D341Med (cell line): ENCODE results near the gene CLDN14.

Experiments
- DNase-seq: peaks from one replicate; pipeline ENCODE4 v3.0.0; 2012; ENCODE audit warnings: low spot score

CLDN14 gene, protein sequence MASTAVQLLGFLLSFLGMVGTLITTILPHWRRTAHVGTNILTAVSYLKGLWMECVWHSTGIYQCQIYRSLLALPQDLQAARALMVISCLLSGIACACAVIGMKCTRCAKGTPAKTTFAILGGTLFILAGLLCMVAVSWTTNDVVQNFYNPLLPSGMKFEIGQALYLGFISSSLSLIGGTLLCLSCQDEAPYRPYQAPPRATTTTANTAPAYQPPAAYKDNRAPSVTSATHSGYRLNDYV

DNA sequence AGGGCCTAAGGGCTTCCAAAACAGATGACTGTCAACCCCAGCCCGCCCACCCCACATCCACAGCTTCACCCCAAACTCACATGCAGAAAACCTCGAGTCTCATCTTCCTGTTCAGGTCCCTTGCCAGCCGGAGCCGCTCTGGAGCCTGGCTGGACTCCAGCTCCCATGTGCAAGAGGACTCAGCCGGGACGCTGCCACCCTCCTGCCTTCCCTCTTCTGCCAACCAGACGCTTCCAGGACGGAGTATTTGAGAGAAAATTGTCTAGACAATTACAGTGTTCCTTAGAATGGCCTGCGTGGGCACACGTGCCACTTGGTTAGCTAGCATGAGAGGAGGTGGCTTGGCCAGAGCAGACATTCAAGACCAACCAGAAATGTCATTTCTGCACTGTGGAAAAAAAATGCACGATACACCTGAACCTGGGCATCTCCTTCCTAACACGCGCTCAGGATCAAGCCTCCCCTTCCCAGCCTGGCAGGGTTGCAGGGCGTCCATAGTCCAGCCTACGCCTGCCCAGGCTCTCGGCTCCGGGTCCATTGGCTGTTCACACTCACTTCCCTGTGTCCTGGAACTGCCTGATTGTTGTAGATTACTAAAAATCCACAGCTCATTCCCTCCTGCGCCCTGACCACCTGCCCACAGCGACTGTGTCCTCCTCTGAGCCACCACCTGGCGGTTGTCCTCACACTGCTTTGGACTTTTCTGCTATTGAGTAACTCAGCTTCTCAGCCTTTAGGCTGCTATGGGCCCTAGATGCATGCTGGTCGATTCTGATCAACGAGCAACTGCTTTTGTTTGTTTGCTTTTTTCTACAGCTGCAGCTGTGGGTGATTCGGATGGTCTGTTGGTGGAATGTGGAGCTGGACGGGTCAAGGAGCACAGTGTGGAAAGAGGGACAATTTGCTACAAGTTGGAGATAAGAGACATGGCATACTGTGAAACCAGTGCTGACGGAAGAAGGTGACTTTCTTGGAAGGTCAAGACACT lies at the start of gene CLDN14:
Gene CLDN14 (minus strand): TSS at position 708 of the 988 bp plus-strand sequence. CDS start 18,427 bp downstream, outside the sequence.
- no peak for DNase-seq

DNA sequence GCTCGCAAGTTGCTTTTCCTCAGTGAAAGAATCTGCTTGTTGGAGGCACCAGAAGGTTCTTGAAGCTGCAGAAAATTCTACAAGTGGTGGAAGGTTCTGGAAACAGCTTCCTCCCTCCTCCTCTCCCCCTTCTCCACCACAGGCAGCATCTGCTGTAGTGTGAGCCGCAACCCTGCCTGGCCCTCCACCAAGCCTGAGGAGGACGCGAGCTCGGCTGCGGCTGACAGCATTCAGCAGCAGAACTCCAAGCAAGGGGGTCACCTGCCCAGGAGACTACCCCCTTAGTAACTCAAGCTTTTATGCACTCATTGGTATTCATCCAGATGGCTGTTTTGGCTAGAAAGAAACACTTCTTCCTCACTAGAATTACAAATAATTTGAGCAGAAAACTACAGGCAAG lies 48.8 kb upstream of the CLDN14 start:
- no peak for DNase-seq

DNA sequence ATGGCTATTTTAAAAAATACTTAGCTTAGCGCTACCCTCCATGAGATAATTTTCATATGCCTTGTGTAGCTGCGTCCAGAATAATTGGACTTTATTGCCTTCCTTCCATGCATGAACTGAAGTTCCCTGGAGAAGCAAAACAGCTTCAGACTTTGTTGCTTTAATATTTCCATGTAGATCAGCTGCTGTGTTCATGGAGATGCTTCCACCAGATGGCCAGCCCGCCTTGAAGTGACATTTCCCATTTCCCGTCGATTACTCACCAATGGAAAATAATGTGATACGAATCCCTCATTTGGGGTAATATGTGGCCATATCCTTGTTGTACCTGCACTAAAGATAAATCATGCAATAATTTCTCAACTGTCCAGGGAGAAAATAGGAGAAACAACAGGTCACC lies 47.4 kb upstream of the CLDN14 start:
- no peak for DNase-seq

DNA sequence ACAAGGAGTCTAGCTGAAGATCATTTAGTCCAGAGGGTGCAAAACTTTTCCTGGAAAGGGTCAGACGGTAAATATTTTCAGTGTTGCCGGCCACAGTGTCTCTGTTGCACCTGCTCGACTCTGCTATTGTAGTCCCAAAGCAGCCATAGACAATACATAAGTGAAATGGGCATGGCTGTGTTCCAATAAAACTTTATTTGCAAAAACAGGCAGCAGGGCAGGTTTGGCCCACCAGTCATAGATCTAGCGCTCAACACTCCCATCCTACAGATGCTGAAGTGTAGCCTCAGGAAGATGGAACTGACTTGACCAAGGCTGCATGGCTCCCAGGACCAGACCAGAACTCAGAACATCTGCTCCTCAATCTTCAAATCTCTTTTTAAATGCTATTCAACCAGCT lies 46.2 kb upstream of the CLDN14 start:
- no peak for DNase-seq

DNA sequence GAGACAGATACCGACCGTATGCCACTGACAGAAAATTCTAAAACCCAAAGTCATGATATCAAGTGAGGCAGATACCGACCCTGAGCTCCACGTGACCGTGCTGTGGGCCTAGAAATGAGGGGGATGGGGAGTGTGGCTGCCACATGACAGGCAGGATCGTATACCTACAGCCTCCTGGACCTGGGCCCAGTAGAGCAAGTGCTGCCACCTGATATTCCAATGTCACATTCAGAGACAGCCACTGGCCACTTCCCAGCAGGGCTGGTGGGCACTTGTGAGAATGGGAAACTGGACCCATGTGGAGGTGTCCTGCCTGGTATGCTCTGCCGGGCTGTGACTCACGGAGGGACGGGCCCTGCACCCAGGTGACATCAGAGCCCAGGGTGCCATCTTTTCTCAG lies 44.6 kb upstream of the CLDN14 start:
- no peak for DNase-seq

DNA sequence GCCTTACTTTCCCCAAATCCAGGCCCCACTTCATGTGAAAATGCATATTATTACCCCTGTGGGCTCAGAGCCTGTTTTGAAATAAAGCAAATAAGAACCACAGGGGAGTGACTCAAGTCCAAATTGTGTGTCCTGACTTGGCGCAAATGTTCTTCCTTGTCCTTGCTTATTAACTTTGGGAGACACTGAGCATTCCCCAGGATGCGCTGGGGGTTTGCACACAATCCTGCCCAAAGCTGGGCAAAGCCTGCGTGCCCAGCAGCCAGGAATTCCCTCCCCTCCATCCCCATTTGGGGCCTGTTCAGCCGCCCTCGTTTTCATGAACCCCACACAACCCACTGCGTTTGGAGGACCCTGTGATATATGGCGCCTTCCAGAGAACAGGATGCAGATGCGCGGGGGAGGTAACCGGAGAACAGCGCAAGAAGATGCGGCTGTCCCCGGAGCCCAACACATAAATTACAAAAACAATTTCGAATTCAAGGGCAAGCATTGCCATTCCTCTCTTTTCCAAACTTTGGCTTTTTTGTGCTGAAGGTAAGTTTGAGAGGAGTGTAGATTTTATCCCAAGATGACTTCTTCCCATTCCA lies 42.4 kb upstream of the CLDN14 start:
- DNase-seq = no peak

DNA sequence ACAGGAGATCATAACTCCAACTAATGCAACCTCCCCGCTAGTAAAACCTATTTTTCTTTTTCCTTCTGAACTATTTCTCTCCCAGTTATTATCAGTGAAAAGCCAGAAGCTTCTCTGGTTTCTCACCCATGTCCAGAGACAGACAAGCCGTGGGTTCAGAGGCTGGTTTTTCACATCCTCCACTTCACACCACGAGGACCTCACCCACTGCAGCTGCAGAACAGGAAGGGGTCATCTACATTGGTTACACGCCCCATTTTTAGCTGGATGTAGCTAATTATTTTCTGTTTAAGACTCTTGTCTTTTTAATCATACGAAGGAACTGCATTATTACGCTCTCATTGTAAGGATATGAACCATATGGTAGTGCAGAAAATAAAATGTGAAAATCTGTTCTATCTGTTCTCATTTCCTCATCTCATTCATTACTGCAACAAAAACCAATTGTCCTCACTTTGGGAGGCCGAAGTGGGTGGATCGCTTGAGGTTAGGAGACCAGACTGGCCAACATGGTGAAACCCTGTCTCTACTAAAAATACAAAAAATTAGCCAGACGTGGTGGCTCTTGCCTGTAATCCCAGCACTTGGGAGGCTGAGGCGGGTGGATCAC lies 39.1 kb upstream of the CLDN14 start:
- DNase-seq = no peak

DNA sequence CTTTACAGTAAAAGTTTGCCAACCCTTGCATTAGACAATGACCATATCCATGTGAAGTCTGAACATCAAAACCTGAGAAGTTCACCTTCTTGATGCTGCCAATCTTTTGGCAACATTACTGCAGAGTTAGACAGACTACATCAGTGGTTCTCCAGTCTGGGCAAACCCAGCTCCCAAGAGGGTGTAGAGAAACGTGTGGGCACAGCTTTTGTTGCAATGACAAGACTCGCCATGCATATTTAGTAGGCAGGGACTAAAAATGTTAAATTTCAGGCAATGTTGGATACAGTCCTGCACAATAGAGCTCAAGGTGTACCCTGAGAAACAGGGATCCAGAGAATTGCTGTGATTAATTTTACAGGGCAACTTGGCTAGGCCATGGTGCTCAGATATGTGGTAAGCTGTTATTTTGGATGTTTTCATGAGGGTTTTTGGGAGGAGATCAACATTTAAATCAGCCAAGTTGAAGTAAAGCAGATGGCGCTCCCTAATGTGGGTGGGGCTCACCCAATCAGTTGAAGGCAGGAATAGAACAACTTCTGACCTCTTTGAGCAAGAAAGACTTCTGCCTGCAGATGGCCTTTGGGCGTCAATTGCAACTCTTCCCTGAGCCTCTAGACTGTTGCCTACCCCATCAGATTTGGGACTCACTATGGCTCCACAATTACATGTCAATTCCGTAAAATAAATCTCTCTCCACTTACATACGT lies 37.6 kb upstream of the CLDN14 start:
- DNase-seq = no peak

DNA sequence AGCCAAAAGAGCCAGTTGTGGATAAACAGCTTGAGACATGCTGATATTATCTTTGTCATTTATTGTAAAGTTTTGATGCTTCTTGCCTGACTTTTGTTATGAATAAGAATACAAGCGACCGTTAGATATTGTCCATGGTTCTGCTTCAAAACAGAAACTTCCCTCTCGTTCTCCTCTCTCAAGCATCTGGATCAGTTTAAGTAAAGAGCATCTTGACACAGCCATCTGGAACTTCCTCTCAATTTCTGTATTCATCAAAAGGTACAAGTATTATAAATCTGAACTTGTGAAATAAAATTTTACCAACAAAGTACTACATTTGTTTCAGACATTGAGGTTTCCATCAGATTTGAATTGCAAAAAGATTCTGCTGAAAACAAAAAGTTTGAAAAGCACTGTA lies 36.4 kb upstream of the CLDN14 start:
- no peak for DNase-seq

DNA sequence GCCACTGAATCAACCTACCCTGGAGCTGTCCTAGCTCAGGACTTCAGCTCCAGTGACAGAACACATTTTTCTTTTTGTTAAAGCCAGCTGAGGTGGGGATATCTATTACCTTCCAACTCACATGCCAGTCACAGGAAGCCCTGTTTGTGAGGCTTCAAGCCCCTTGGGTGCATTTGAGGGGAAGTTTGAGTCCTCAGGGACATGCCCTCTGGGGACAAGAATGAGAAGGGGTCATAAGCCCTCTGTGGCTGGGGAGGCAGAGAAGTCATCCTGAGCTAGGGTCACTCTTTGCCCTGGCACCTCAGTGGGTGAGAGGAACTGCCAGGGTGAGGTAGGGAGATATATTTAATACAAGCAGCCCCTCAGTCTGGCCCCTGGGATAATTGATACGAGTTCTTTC lies 33.5 kb upstream of the CLDN14 start:
- DNase-seq = no peak

DNA sequence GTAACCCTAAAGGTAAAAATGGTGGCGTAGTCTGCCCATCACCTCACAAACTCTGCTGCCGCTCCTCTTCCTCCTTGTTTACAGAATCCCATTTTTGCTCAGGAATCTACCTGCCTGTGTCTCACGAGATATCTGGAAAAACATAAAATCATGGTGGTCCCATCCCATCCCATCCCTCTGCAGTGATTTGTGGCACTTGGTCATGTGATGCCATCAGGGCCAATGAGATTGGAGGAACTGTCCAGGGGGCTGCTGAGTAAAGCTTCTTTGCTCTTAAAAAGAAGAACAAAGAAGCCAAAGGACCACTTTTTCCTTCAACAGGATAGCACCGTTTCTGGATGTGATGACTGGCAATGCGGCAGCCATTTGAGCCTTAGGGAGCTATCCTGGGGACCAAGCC lies 33.0 kb upstream of the CLDN14 start:
- DNase-seq = no peak

DNA sequence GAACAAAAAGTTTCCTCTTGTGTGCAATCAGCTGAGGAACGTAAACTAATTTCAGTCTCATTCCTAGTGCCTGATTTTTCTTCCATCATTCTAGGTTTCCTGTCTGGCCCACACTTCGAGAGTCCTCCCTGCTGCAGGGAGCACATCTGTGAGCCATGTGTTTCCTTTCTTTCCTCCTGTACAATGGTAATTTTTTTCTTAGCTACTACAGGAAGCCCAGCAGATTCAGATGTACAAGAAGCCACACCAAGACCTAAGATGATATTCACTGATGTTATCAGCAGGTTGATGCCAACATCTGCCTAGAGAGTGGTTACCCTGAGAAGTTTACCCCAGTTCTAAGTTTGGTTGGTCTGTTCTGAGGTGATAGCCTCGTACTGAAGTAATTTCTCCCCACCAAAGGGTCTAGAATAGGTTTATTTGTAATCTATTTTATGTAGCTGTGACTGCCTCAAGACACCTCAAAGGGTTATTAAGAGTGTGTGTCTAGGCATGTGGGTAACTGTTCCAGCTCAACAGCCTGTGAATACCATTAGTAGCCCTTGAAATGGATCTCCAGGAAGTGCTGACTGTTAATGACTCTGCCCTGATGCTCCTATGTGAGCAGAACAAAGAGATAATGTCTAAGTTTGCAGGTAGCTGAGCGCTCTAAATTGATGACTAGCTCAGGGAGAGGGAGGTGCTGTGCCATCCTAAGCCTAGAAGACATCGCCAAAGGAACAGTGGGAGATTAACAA lies 31.7 kb upstream of the CLDN14 start:
- no peak for DNase-seq

DNA sequence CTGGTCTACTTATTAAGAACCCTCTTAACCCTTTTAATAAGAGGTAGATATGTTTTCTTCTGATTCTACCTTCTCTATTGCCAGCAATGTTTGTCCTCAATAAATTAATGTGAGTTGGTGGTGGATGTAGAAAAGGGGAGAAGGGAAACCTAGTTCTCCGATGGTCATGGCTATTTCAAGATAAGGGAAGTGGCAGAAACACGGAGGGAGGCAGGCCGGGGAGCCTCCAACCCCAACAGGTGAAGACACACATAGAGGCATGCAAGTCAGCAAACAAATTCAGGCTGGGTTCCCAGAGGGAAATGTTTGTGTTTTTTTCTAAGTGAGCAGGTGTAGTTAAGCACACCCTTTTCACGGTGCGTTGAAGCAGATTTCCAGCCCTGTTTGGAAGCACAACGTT lies 31.0 kb upstream of the CLDN14 start:
- no peak for DNase-seq

DNA sequence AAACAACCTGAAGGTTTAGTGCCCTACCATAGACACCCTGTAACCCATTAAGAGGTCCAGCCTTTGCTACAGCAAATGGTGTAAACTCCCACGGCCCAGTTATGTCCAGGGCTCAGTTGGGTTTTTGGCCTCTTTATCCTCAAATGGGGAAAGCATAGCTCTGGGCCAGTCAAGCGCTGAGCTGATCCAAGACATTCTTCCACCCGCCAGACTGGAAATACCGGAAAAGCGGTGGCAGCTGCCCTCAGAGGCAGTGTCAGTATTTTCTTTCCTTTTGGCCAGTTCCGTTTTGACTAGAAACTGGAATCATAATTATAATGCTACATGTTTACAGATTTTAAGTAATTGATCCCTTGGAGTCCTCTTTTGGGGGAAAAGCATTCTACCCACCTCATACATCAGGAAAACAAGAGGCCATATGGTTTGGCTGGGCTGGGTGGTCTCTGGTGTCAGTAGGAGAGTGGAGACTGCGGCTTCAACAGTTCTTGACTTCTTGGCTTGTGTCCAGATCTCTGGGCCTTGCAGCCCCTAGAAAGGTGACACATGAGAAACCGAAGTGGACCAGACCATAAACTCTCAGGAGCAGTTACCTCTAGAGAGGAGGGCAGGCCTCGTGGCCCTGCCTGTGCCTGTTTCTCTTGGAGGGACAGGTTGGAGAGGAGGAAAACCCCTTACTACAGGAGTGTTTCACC lies 30.2 kb upstream of the CLDN14 start:
- no peak for DNase-seq

DNA sequence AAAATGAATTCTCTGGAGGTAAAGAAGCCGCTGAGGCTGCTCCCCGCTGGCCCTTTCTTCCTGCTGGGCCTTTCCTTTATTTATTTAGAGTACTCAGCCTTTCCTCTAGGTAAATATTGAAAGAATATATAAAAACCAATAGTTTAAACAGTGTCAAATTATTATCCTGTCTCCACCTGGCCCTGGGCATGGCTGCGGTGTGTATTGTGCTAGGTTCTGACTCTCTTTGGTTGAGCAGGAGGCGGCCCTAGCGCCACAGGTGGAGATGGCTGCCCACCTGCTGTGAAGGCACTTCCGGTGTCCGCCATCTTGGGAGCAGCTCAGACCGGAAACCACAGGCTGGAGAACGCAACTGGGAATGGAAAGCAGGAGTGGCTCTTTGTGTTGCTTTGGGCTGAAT lies 29.0 kb upstream of the CLDN14 start:
- no peak for DNase-seq

DNA sequence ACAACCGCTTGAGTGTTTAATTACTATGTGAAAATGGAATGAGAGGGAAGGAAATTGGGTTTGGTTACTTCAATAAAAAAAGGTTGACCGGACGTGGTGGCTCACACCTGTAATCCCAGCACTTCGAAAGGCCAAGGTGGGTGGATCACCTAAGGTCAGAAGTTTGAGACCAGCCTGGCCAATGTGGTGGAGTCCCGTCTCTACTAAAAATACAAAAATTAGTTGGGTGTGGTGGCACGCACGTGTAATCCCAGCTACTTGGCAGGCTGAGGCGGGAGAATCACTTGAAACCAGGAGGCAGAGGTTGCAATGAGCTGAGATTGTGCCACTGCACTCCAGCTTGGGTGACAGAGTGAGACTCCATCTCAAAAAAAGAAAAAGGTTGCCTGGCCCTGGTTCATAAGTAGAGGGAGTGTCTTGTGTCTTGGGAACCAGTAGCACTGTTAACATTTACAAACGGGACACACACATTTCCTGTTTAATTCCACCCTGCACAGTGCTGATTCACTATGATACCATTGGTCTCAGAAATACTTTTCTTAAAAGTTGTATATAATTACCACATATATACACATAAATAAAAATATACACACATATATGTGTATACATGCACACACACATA lies 27.6 kb upstream of the CLDN14 start:
- no peak for DNase-seq

DNA sequence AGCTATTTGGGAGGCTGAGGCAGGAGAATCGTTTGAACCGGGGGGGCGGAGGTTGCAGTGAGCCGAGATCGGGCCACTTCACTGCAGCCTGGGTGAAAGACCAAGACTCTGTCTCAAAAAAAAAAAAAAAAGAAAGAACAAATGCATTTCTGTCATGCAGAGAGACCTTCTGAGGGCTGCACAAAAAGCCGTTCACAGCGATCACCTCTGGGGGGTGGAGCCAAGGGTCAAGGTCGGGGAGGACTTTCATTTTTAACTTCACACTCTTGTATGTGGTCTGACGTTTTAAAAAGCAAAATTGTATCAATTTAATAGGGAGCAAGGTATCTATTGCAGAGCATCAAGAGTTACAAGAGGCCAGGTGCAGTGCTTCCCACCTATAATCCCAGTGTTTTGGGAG lies 26.6 kb upstream of the CLDN14 start:
- DNase-seq = no peak

DNA sequence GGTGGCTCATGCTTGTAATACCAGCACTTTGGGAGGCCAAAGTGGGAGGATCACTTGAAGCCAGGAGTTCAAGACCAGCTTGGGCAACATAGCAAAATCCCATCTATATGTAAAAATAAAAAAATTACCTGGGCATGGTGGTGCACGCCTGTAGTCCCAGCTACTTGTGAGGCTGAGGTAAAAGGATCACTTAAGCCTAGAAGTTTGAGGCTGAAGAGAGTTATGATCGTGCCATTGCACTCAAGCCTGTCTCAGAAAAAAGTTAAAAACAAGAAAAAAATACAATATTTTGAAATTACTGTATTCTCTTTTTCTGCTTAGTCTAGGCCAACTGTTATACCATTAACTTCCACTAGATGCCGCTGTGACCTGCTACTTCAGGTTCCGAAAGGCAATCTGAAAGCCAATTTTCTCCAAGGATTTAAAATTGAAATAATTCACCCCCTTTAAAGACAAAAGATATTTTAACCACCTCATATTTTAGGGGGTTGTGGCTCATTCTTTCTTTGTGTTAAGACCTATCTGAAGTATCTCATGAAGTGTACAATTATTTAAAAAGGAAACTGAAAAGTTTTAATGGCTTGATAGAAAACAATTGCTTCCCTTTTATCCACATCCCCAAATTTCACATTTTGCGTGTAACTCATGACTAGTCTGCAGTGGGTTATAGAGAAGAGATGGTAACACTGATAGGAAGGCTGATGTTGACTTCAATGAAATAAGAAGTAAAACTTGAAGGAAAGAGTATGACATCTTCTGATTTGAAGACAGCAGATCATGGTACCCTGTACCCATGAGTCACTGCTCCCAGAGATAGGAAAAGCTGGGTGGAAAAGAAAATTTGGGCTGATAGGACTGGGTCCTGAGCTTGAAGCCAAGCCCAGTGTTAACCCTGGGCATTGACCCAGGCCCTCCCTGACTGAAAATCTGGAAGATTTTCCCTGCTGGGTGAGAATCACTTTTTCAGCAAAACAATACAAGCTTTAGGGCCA lies 24.4 kb upstream of the CLDN14 start:
- no peak for DNase-seq

DNA sequence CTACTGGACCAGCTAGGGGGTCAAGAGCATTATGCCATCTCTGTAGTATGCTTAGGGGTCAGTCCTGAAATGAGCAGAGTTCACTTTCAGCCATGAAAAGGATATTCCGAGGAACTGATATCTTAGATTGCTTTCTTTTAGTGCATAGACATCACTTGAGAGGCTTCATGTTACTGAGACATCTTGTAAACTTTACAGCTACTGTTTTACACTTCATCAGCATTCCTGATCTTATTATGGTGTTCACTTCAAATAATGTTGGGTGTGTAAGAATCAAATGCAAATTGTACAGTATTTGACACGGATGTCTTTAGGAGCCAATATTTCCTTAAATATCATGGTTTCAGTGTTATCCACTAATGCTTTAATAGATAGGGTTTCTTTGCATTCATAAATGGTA lies 22.4 kb upstream of the CLDN14 start:
- no peak for DNase-seq
